Endometrium (tissue), 2 donors: ENCODE results near the gene GAB2.
"Not testable (repeated sequence)": the region's sequence is repeated elsewhere in the genome, so short reads cannot be mapped to it uniquely, and the experiment has no call there.

Source experiments
- FAIRE-seq: peaks from 2 replicates; lab custom pipeline; 2012; peaks lifted over from hg19 to GRCh38; lab: Jason Lieb, UNC
- donor health status: control.
- donor health status: control.

GAB2 gene

GRCh38 chr11:78364128-78364751, 53.4 kb downstream of the GAB2 start:
- FAIRE-seq, result no peak

GRCh38 chr11:78363024-78363619, 54.5 kb downstream of the GAB2 start:
- FAIRE-seq, result no peak

GRCh38 chr11:78361228-78361627, 56.4 kb downstream of the GAB2 start:
- no peak for FAIRE-seq

GRCh38 chr11:78359921-78360320, 57.7 kb downstream of the GAB2 start:
- FAIRE-seq, result no peak

- FAIRE-seq, result not testable (repeated sequence)
Measured at GRCh38 chr11:78357924-78358323, 59.7 kb downstream of the GAB2 start.

GRCh38 chr11:78357425-78357824, 60.2 kb downstream of the GAB2 start:
- FAIRE-seq, result not testable (repeated sequence)

GRCh38 chr11:78355742-78356141, 61.9 kb downstream of the GAB2 start:
- not testable (repeated sequence) for FAIRE-seq

GRCh38 chr11:78355309-78355705, 62.3 kb downstream of the GAB2 start:
- FAIRE-seq, result no peak

- no peak for FAIRE-seq
Measured at GRCh38 chr11:78354408-78355308, 63.0 kb downstream of the GAB2 start.

- FAIRE-seq, result no peak
Measured at GRCh38 chr11:78351979-78352841, 65.4 kb downstream of the GAB2 start.

GRCh38 chr11:78351193-78351592, 66.4 kb downstream of the GAB2 start:
- no peak for FAIRE-seq

GRCh38 chr11:78350646-78351165, 66.9 kb downstream of the GAB2 start:
- FAIRE-seq, result peak; percentile 73

- no peak for FAIRE-seq
Measured at GRCh38 chr11:78350091-78350645, 67.5 kb downstream of the GAB2 start.

- no peak for FAIRE-seq
Measured at GRCh38 chr11:78349624-78350023, 68.0 kb downstream of the GAB2 start.

- no peak for FAIRE-seq
Measured at GRCh38 chr11:78349114-78349513, 68.5 kb downstream of the GAB2 start.

GRCh38 chr11:78347956-78348355, 69.7 kb downstream of the GAB2 start:
- no peak for FAIRE-seq

- no peak for FAIRE-seq
Measured at GRCh38 chr11:78346799-78347198, 70.8 kb downstream of the GAB2 start.

- FAIRE-seq, result no peak
Measured at GRCh38 chr11:78345450-78345849, 72.2 kb downstream of the GAB2 start.

GRCh38 chr11:78344676-78345075, 72.9 kb downstream of the GAB2 start:
- no peak for FAIRE-seq

- FAIRE-seq, result no peak
Measured at GRCh38 chr11:78344094-78344493, 73.5 kb downstream of the GAB2 start.

- no peak for FAIRE-seq
Measured at GRCh38 chr11:78343303-78343702, 74.3 kb downstream of the GAB2 start.

- FAIRE-seq, result no peak
Measured at GRCh38 chr11:78341841-78342240, 75.8 kb downstream of the GAB2 start.
